HEK293T (cell line): ENCODE data around the gene NPR3.

Experiments
- CTBP1 ChIP-seq: fragments of 450-650 bp; IDR thresholded peaks from 2 replicates; pipeline ENCODE4 v1.6.1; 2016; ENCODE audit warnings: borderline replicate concordance
- HDGF ChIP-seq: fragments of 450-650 bp; IDR thresholded peaks from 2 replicates; pipeline ENCODE4 v1.6.1; 2017; ENCODE audit warnings: antibody characterized with exemption, borderline replicate concordance
- L3MBTL2 ChIP-seq: fragments of 450-650 bp; conservative IDR thresholded peaks from 2 replicates; pipeline ENCODE4 v1.6.1; 2016; ENCODE audit warnings: mild to moderate bottlenecking

DNA sequence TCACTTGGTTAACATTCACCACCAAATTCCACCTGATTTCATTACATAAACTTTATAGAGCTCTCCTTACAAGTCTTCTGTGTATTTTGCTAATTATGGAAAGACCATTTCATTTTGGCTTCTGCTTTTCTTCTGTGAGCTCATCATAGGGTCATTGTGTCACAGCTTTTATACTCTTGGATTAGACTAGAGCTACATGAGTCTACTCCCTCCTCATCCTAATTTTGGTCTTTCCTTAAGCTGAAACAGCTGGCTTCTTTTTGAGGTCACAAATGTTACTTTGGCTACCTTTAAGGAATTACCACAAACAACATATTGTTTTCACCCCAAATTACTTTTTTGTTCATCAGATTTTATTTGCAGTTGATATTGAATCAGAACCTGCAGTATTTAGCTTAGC is 103.0 kb downstream of the NPR3 start:
- TF ChIP-seq L3MBTL2 (no peak), HDGF (no peak), CTBP1 (no peak)
